GM12892 (cell line): ENCODE data around the gene GRIN2C.

ENCODE experiments used
- POLR2A ChIP-seq: IDR thresholded peaks from 2 replicates; pipeline ENCODE4 v1.6.1; 2011; ENCODE audit warnings: low read depth, low read length, control low read depth
- POLR2AphosphoS5 ChIP-seq: IDR thresholded peaks from 2 replicates; pipeline ENCODE4 v1.6.1; 2011; ENCODE audit warnings: low read depth, low read length, control low read depth
- TAF1 ChIP-seq: IDR thresholded peaks from 2 replicates; pipeline ENCODE4 v1.6.1; 2011; ENCODE audit warnings: low read depth, mild to moderate bottlenecking, control low read depth, low read length, borderline replicate concordance

GRCh38 chr17:74875977-74876593 lies 16.4 kb upstream of the GRIN2C start:
- TF ChIP-seq POLR2A = no peak
- no peak for TF ChIP-seq POLR2AphosphoS5
- TF ChIP-seq TAF1 = no peak
